Fibroblast of lung (primary cell): ENCODE results near the gene CCM2. TPM values are rescaled to one million over a fixed set of nuclear protein-coding genes. Genes with fewer than 3 reads are reported as not detected.
A peak's percentile ranks its signal among the peaks of the same experiment; 100 is the strongest.

Experiments
- DNase-seq, 2 donors: peaks; one replicate each; pipeline versions ENCODE4 v3.0.0 to v3.0.0-alpha.2; 2010; ENCODE audit warnings: low read depth in 2 of 2
- H2AFZ ChIP-seq: 2 replicates; pipeline ENCODE4 v1.5.1; 2012; ENCODE audit warnings: low read length, control low read depth, inconsistent platforms
- H3K27ac ChIP-seq: 2 replicates; pipeline ENCODE4 v1.5.1; 2011; ENCODE audit warnings: low read length, control low read depth; ENCODE audit not compliant: insufficient read depth
- H3K27me3 ChIP-seq: 2 replicates; pipeline ENCODE4 v1.5.1; 2011; ENCODE audit warnings: mild to moderate bottlenecking, low read length; ENCODE audit not compliant: control insufficient read depth, insufficient read depth
- H3K36me3 ChIP-seq: 2 replicates; pipeline ENCODE4 v1.5.1; 2011; ENCODE audit warnings: low read length; ENCODE audit not compliant: control insufficient read depth, insufficient read depth
- H3K4me1 ChIP-seq: 2 replicates; pipeline ENCODE4 v1.5.1; 2011; ENCODE audit warnings: low read length; ENCODE audit not compliant: control insufficient read depth, insufficient read depth; ENCODE audit errors: extremely low read depth
- H3K4me2 ChIP-seq: 2 replicates; pipeline ENCODE4 v1.5.1; 2011; ENCODE audit warnings: low read length, control low read depth; ENCODE audit not compliant: insufficient read depth; ENCODE audit errors: extremely low read depth
- H3K4me3 ChIP-seq, 4 experiments: fragments of 200-600 bp in 1 of 4; sonication (generic) in 1 of 4; replicated peaks in 1 of 4; 2 replicates each; pipeline ENCODE4 v1.5.1; 2011 to 2016; ENCODE audit warnings: low read length in 4 of 4, low read depth in 3 of 4, mild to moderate bottlenecking in 3 of 4, control low read depth in 2 of 4, inconsistent platforms in 1 of 4, mixed read lengths in 1 of 4; ENCODE audit not compliant: insufficient read depth in 1 of 4; ENCODE audit errors: control extremely low read depth in 1 of 4
- H3K79me2 ChIP-seq: 2 replicates; pipeline ENCODE4 v1.5.1; 2012; ENCODE audit warnings: mild to moderate bottlenecking, low read length, inconsistent platforms; ENCODE audit not compliant: control insufficient read depth, insufficient read depth
- H3K9ac ChIP-seq: 2 replicates; pipeline ENCODE4 v1.5.1; 2011; ENCODE audit warnings: mild to moderate bottlenecking, low read length, control low read depth; ENCODE audit not compliant: insufficient read depth
- H3K9me3 ChIP-seq: 2 replicates; pipeline ENCODE4 v1.5.1; 2012; ENCODE audit warnings: low read depth, low read length; ENCODE audit not compliant: control insufficient read depth, insufficient read depth
- H4K20me1 ChIP-seq: 2 replicates; pipeline ENCODE4 v1.5.1; 2011; ENCODE audit warnings: low read length; ENCODE audit not compliant: control insufficient read depth, insufficient read depth; ENCODE audit errors: extremely low read depth
- EZH2 ChIP-seq: IDR thresholded peaks from 2 replicates; pipeline ENCODE4 v1.5.1; 2012; ENCODE audit warnings: low read length, control low read depth, mild to moderate bottlenecking; ENCODE audit errors: missing control alignments
- polyA plus RNA-seq, 2 donors: library from polyadenylated mRNA; depleted of rRNA in 1 of 2; stranded (reverse) in 1 of 2; unstranded in 1 of 2; fragments of >200 nt; gene quantifications; 2 replicates each; pipeline ENCODE4 v1.2.1, GENCODE V29; 2011 to 2012; ENCODE audit warnings: missing spikeins in 1 of 2
- total RNA-seq: library from RNA; depleted of rRNA; stranded (reverse); fragments of >200 nt; gene quantifications from 2 replicates; pipeline ENCODE4 v1.2.1, GENCODE V29; 2014
- TF ChIP-seq, protein P1 (sequence below), 2 donors: IDR thresholded peaks in 1 of 2; conservative IDR thresholded peaks in 1 of 2; 1 replicate in 1 of 2; 2 replicates in 1 of 2; pipeline ENCODE4 v1.5.1; 2011 to 2012; ENCODE audit warnings: low read length in 2 of 2, control low read depth in 1 of 2, inconsistent platforms in 1 of 2, low read depth in 1 of 2, mild to moderate bottlenecking in 1 of 2

CCM2 gene
- total and polyA plus RNA-seq, 2 donors (not counting 1 experiment from before 2014, with no cell fraction given): 27.8 to 52.4 TPM

DNA sequence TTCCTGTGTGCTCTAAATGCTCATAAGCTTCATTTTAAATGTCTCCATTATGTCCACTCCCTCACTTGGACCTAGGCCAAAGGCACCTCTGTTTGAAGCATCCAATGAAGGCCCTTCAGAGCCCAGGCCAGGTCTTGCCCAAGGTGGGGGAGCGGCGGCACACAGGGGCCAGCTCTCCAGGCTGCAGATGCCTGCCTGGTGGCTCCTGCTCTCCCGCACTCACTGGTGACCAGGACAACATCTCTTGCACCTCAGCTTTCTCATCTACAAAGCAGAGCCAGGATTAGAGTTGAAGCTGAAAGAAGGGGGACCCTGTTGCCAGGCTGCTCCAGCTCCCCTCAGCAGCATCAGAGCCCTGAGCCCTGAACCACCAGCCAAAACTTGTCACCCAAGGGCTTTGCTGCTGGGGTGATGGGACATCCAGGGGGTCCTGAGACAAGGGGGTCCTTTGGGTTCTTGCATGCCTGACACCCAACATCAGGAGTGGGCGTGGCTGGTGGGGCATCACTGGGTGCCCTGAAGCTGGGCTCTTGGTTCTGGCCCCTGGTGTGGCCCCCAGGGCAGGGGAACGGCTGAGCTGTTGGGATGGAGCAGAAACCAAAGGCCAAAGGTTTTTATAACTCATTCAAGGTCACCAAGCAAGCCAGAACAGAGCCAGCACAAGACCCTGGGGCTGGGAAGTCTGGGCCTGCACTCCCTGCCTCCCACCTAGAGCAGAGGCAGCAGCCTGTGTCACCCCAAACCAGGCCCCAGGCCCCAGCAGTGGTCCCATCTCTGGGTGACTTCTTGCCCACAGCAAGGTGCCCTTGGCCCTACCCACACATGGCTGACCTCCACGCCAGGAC is 87.5 kb downstream of the CCM2 start:
- no peaks in the 10 kb centered on the region for H4K20me1 ChIP-seq
- H3K4me1 ChIP-seq: no peaks in the 10 kb centered on the region
- H3K27me3 ChIP-seq: peaks cover 3% of the 10 kb centered on the region
- H3K9me3 ChIP-seq: no peaks in the 10 kb centered on the region
- DNase-seq: no peak
- H3K4me3 ChIP-seq: peak overlapping the region in 2 of 4 experiments; percentile 55 to 69
- no peak overlapping the region for H3K9ac ChIP-seq
- H3K4me2 ChIP-seq: no peak overlapping the region
- H2AFZ ChIP-seq: no peak overlapping the region
- H3K36me3 ChIP-seq: no peaks in the 10 kb centered on the region
- TF ChIP-seq, protein P1, sequence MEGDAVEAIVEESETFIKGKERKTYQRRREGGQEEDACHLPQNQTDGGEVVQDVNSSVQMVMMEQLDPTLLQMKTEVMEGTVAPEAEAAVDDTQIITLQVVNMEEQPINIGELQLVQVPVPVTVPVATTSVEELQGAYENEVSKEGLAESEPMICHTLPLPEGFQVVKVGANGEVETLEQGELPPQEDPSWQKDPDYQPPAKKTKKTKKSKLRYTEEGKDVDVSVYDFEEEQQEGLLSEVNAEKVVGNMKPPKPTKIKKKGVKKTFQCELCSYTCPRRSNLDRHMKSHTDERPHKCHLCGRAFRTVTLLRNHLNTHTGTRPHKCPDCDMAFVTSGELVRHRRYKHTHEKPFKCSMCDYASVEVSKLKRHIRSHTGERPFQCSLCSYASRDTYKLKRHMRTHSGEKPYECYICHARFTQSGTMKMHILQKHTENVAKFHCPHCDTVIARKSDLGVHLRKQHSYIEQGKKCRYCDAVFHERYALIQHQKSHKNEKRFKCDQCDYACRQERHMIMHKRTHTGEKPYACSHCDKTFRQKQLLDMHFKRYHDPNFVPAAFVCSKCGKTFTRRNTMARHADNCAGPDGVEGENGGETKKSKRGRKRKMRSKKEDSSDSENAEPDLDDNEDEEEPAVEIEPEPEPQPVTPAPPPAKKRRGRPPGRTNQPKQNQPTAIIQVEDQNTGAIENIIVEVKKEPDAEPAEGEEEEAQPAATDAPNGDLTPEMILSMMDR (conservative IDR thresholded peaks at IDR 0.05 in 1 of 2, IDR thresholded peaks at IDR 0.05 in 1 of 2; ENCODE audit: low read depth in 1 of 2, low read length in 2 of 2): no peak
- H3K79me2 ChIP-seq: no peaks in the 10 kb centered on the region
- H3K27ac ChIP-seq: no peak overlapping the region

DNA sequence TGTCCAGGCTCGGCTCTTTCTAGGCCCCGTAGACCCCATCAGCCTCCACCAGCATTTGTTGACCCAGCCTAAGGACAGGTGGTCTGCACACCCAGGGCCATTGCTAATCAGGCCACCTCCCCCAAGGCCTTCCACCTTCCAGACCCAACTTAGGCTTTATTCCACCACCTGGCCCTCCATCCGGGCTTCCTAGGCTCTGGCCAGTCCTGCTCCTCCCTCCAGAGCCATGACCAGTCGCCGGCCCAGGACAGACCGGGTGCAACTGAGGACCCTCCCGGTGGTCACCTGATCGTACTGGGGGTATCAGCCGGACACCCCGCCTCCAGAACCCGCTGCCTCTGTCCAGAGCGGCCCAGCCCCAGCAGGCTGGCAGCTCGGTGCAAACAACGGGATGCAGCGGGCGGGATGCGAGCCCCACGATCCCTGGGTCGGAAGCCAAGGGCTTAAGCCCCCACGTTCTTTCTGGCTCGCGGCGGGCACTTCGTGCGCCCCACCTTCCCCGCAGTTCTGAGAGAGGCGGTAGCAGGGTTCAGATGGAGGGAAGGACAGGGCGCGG is 88.2 kb downstream of the CCM2 start:
- no peaks in the 10 kb centered on the region for H3K4me1 ChIP-seq
- no peaks in the 10 kb centered on the region for H3K79me2 ChIP-seq
- H3K4me2 ChIP-seq: peak overlapping the region; percentile 71
- no peak for DNase-seq
- no peaks in the 10 kb centered on the region for H4K20me1 ChIP-seq
- TF ChIP-seq, protein P1 (conservative IDR thresholded peaks at IDR 0.05 in 1 of 2, IDR thresholded peaks at IDR 0.05 in 1 of 2; ENCODE audit: low read depth in 1 of 2, low read length in 2 of 2): no peak
- no peak for TF ChIP-seq EZH2
- H3K9me3 ChIP-seq: no peaks in the 10 kb centered on the region
- H3K36me3 ChIP-seq: no peaks in the 10 kb centered on the region
- H3K27me3 ChIP-seq: peaks cover 3% of the 10 kb centered on the region
- no peak overlapping the region for H3K9ac ChIP-seq
- H3K4me3 ChIP-seq: peak overlapping the region; percentile 34 to 69 (median 46)
- no peak overlapping the region for H2AFZ ChIP-seq
- no peak overlapping the region for H3K27ac ChIP-seq

DNA sequence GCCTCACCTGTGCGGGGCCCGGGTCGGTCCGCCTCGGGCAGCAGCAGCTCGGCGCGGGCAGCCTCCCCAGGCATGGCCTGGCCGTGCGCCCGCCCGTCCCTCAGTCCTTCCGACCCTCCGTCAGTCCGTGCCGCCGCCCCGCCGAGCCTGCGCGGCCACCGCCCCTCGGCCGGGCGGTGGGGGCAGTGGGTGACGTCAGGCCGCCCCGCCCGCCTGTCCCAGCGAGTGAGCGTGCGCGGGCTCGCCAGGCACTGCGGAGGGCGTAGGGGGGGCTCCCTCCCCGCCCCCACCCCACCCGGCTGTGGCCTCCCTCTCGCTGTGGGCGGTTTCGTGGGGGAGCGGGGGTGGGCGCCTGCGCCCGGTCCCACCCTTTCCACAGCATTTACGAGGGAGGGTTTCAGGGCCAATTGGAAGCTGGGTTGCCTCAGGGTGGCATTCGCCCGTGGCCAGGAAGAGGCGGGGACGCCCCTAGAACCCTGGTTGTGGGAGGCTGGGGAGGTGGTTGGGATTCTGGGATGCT is 88.9 kb downstream of the CCM2 start, which contains the start of gene NACAD:
NACAD (minus strand) TSS at position 149 of the 520 bp plus-strand sequence; CDS start at position 74, 75 bp downstream.
- H3K27me3 ChIP-seq: peaks cover 3% of the 10 kb centered on the region
- no peaks in the 10 kb centered on the region for H4K20me1 ChIP-seq
- no peaks in the 10 kb centered on the region for H3K4me1 ChIP-seq
- H3K4me2 ChIP-seq: peak within 1 kb of the TSS; percentile 88
- no peaks in the 10 kb centered on the region for H3K9me3 ChIP-seq
- no peak within 1 kb of the TSS for H3K27ac ChIP-seq
- H3K79me2 ChIP-seq: no peaks in the 10 kb centered on the region
- TF ChIP-seq, protein P1 (conservative IDR thresholded peaks at IDR 0.05 in 1 of 2, IDR thresholded peaks at IDR 0.05 in 1 of 2; ENCODE audit: low read depth in 1 of 2, low read length in 2 of 2): no peak
- TF ChIP-seq EZH2: no peak
- DNase-seq: peak in 1 of 2 donors; percentile 28
- peak within 1 kb of the TSS; percentile 77 for H2AFZ ChIP-seq
- peak within 1 kb of the TSS; percentile 50 for H3K9ac ChIP-seq
- H3K4me3 ChIP-seq: peak within 1 kb of the TSS; percentile 53 to 69 (median 60)
- no peaks in the 10 kb centered on the region for H3K36me3 ChIP-seq
